Suppressor macrophage treated with lipopolysaccharide for 4 hours (primary cell): ENCODE results near the gene ITGB2.

Experiments
- DNase-seq: peaks from one replicate; pipeline ENCODE4 v3.0.0-alpha.2; 2020

ITGB2 gene

DNA sequence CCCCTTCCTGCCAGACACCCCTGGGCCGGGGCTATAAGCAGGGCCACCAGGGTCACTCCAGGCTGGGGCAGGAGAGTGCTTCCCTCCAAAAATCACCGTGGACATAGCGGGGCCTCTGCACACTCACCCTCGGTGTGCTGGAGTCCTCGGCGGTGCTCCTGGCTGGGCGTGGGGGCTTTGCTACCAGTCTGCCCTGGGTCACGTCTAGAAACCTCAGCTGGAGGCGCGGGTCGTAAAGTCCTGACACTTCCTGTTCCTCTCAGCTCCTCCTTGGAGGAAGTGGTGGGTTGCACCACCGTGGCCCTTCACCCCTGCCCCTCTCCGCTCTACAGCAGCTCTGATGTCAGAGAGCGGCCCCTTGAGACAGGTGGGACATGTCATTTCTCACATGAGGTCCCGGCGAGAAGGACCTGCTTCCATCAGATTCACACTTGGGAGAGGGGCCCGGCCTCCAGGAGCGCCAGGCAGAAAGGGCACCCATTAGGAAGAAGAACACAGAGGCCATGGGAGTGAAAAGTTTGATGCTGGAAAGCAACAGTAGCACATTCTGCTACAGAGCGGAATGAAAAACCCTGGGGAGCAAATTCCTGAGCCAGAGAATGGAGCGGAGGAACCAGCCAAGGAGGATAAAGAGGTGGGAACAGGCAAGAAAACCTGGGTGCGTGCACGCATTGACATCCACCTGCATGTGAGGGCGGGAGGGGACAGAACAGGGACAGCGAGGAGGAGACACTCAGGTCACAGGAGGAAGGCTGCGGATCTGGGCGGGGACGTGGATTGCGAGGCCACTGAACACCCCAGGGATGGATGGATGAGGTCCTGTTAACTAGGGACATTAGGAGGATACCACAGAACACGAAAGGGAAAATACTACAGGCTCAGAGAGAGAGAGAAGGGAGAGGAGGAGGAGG lies at the start of gene ITGB2:
Gene ITGB2, minus strand, starts transcription at position 206 of the 911 bp plus-strand sequence. CDS start 10,117 bp downstream, outside the sequence.
- peak; percentile 77 for DNase-seq

DNA sequence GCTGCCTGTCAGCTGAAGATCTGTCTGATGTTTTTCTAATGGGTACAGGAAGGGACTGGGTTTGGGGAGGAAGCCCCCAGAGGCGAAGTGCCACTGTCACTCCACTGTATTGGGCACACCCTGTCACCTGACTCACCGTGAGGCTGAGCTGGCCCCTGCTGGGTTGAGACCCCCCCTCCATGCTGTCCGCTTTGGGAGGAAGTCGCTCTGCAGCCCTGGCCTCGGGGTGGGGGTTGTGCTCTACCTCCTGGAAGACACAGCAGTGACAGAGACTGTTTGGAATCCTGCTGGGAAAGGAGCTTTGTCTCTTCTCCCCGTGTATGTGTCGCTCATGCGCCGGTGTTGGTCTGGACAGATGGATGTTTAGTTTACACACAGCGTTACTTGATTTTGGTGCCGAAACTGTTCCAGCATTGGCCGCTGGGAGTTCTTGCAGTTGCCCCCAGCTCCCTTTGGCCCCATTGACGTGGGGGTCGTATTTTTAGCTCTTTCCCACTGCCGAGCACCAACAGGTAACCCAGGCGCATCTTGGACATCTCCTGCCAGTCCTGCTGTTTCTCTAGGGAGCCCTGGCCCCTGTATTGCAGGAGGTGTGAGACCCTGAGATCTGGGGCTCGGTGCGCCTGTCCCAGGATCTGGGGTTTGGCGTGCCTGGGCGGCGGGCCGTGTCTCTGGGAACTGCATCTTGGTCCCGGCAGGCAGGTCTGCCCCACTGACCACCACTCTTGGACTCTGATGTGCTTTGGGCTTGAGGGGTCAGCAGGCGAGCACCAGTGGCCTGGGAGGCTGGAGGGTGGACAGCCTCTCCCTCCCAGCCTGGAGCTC lies 49.4 kb upstream of the ITGB2 start:
- no peak for DNase-seq

DNA sequence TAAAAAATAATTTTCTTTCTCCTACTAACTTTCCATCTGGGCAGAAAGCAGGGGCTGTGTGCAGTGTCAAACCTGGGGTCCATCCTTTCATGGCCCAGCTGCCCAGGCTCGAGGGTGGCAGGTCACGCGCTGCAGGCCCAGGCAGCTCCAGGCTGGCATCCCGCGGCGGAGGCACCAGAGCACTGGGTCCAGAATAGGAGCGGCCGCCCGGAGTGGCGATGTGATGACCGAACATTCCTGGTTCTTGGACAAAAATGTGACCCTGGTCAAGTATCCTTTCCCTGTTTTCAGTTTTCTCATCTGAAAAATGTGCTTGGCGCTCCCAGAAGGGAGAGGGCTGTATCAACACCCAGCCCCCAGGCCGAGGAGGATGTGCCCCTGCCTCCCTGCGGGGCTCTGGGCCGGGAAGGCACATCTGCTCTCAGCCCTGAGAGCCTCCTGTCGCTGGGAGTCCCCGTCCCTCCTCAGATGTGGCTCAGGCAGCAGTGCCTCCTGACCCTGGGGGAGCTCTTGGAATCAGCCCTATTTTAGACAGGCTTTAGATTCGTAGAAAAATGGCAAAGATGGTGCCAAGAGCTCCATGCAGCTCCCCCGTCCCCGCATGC lies 48.5 kb upstream of the ITGB2 start:
- DNase-seq, result no peak

DNA sequence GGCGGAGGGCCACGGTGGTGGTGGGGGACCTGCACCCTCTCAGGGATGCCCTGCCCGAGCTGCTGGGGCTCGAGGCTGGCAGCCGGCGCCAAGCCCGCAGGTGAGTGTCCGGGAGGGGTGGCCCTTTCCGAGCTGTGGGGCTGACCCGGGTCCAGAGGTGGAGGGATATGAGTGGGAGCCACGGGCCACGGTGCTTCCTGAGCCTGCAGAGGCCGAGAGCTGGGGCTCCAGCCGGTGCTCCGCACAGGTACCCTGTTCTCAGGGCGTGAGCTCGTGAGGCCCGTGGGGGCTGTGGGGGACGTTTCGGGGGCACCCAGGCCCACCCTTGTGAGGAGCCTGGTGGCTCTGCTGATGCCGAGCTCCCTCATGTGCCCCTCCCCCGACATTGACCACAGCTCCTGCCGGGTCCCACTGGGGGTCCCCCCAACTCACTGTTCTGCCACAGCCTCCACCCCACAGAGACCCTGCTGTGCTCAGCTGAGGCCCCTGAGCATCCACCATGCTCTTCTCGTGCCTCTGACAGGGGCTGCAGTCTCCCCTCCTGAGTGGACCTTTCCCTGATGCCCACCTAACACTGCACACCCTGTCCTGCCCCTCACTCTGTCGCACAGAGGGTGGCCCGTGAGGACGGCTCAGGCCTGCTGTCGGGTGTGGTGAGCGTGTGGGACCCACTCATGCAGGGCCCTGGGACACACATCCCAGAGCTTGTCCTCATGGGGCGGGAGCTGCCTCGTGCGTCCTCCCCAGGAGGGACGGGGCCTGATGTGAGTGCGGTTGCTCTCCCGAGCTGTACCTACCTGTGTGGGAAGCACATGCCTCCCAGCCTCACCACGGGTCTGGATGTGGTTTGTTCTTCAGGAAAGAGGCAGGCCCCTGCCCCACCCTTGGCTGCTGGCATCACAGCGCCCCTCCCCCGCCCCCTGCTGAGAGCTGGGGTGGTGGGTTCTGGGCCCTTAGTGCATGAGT lies 46.7 kb upstream of the ITGB2 start:
- DNase-seq, result no peak

DNA sequence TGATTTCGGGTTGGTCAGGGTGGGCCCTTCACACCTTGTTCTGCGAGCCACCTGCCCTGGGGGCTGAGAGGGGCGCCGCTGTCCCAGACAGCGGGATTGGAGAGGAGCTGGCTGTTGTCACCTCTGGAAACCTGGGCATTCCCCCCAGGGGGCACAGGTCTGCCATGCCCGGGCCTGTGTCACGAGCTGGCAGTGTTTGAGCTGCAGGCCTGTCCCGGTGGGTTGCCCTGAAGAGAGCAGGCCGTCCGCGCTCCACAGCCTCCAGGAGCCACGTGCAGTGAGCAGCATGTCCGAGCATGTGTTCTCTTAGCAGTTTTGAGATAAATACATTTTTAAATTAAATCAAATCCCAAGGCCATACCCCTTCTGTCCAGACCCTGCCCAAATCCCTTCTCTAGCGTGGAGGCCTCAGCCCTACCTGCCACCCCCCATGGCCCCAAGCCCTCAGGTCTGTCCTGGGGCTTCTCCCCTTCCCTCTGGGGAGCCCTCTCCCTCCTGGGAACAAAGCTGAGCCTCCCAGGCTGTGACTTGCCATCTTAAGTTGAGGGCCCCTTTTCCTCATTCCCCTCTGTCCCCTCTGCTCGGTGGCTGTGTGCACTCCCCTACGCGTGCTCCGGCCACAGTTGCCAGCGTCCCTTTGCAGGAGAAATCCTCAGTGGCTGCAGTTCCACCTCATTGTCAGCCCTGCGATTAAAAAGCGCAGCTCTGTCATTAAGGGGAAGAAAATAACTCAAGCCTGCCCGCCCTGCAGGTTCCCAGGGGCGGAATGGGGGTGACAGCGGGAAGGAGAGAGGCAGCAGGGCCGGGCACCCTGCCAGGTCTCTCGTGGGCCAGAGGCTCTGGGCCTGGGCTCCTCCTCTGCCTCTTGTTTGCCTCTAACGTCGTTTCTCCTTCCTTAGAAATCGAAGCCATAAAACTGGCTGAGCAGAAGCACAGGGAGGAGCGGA lies 45.7 kb upstream of the ITGB2 start:
- peak; percentile 6 for DNase-seq

DNA sequence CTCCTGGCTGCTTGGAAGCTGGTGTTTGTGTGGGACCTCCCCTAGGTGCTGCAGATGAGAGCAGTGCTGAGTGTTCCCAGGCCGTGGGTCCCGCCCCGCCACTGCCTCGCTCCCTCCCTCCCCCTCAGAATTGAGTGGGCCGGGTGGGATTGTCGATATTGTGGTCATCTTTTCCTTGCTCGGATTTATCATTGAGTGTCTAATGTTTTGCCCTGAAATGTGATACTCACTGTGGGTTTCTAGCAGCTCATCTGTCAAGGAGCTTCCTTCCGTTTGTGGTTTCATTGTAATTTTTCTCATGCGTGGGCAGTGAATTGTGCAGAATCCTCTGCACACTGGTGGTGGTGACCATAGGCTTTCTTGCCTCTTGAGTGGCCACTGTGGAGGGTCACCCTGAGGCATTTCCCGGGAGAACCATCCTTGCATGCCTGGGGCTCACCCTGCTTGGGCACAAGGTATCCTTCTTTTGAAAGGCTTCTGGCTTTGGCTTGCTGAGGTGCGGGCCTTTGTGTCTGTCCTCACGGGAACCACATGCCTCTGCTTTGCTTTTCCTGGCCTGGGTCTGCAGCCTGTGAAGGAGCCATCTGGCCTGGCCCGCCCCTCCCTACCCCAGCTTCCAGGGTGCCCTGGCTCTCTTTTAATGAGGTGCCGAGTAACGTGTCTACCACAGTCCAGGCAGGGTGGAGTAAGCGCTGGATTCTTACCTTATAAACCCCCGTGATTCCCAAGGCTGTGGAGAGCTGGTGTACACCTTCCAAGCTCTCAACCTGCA lies 44.7 kb upstream of the ITGB2 start:
- peak; percentile 37 for DNase-seq

DNA sequence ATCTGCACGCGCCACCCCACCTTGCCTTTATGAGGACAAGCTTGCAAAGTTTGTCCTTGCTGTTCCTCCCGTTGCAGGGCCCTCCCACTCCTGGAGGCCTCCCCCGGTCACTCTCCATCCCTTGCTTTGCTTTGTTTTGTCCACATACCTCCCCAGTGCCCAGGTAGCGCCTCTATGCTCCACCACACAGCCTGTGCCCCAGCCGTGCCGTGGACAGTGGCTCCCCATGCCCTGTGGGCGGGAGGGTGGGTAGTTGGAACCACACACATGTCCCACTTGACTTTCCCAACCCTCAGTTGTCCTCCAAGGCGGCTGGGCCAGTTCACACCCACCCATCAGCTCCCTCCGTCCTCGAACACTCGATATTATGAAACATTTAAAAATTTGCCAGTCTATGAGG lies 43.7 kb upstream of the ITGB2 start:
- DNase-seq, result no peak

DNA sequence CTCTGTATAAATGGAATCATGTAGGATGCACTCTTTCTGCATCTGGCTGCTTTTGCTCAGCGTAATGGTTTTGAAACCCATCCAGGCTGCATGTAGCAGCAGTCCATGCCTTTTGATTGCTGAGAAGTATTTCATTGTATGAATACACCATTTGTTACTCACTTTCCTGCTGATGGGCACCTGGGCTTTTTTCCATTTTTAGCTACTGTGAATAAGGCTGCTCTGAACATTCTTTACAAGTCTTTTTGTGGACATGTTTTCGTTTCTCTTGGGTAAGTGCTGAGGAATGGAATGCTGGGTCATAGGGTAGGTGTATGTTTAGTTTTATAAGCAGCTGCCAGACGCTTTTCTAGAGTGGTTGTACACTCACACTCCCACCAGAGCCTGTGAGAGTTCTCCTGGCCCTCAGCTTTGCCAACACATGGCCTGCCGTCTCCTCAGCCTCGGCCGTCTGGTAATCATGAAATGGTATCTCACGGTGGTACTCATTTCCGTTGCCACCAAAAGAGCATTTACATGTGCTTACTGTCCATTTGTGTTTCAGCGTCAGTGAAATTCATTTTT lies 41.8 kb upstream of the ITGB2 start:
- DNase-seq, result no peak

DNA sequence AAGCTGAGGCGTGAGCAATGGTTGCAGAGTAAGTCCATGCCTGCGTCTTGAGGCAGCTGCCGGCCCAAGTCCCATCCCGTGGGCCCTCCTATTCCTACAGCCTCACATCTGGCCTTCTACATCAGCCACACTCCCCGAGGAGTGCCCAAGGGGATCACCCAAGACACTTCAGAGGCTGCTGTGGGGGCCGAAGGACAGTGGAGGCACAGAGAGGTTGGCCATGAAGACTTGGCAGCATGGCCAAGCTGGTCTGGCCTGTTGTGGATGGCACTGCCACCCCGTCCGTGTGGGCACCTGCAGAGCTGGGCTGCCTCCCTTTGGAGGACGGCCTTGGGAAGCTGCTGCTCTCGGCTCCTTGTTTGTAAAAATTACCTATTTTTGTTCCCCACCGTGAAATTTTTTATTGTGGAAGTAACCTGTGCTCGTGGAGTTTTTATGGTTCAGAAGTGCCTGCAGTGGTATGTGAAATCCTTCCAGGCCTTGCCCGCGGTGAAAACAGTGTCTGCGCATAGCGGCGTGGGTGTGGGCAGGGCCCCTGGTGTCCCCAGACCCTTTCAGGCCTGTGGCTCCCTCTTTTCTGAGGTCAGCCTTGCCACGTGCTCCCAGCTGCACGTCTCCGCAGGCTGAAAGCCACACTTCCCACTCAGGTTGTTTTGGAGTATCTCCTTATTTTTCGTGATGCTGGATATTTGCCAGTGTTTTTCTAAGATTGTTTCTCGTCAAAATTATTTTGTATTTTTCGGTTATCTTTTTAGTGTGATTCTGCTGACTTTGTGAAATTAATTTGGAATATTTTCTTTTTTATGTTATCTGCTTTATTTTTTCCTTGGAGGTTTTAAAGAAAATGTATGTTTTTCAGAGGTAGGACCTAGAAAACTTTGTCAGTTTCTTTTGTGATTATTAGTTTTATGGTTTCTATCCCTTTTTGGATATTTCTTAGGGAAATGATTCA lies 39.7 kb upstream of the ITGB2 start:
- DNase-seq, result no peak

DNA sequence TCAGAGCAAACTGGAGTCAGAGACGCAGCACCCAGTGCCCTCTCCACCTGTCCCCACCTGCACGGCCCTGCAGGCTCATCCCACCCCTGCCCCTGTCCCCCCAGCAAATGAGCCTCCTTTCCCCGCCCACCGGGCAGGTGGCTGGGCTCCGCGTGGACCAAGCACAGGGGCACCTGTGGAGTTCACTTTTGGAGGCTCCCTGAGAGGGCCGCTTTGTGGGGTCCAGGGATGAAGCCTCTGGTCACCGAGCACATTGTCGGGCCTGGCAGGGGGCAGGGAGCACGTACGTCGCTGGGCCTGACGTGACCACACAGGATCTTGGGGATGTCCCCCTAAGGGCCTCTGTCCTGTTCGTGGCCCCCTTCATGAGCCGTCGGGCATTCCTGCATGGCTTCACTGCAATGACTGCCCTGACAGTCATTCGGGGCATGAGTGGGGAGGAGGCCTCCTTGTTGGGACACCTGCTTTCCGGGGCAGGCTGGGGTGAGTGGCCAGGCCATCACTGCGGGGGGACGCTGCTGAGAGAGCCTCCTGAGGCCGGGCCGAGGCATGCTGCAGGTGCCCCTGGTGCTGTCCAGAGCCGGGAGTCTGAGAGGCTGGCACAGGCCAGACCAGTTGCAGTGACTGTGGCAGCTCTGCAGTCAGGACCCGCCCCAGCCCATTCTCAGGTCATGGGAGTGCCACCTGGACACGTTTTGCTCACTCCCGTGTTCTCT lies 38.8 kb upstream of the ITGB2 start:
- no peak for DNase-seq

DNA sequence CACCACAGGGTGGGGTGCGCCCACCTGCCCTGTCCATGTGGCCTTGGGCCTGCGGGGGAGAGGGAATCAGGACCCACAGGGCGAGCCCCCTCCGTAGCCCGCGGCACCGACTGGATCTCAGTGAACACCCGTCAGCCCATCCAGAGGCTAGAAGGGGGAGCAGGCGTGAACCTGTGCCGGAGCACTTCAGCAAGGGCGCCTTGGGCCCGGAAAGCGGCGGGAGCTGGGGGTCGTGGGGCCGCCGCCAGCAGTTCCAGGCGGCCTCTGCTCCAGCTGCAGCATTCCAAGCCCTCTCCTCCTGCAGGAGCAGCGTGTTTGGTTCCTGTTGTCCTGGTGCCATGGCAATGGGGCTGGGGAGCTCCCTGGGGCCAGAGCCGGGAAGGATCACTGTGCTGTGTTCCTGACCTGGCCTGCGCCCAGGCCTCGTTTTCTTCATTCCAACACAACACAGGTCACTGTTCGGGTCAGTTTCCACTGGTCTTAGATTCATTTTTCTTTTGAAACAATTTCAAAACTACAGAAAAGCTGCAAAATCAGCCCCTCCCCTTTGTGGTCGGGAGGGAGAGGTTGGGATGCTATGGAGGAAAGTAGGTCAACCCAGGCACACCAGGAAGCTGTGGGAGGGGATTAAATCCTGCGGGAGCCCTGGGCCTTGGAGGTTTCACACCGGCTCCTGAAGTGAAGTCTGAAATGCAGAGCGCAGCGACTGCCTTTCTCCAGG lies 37.9 kb upstream of the ITGB2 start:
- DNase-seq, result no peak

DNA sequence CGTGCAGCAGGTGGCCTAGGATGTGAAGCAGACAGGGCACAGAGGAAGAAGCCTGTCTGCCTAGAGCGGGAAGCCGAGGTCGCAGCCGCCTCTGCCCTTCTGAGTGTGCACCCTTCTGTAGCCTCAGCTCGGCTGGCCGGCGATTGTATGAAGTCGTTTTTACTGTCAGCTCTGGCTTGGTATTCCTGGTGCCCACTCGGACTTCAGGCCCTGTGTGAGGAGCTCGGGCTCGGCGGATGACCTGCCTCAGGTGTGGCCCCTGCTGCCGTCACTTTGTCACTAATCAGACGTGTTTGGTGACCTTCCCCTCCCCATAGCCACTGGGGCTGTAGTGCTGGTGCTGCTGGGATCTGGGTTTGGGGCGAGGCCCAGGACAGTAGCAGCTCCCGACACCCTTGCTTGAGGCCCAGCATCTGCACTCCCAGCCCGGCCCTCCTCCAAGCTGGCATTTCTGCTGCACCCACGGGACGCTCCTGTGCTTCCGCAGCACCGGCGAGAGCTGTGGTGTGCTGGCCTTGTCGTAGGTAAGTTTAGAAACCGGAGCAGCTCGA lies 37.3 kb upstream of the ITGB2 start:
- DNase-seq, result no peak

DNA sequence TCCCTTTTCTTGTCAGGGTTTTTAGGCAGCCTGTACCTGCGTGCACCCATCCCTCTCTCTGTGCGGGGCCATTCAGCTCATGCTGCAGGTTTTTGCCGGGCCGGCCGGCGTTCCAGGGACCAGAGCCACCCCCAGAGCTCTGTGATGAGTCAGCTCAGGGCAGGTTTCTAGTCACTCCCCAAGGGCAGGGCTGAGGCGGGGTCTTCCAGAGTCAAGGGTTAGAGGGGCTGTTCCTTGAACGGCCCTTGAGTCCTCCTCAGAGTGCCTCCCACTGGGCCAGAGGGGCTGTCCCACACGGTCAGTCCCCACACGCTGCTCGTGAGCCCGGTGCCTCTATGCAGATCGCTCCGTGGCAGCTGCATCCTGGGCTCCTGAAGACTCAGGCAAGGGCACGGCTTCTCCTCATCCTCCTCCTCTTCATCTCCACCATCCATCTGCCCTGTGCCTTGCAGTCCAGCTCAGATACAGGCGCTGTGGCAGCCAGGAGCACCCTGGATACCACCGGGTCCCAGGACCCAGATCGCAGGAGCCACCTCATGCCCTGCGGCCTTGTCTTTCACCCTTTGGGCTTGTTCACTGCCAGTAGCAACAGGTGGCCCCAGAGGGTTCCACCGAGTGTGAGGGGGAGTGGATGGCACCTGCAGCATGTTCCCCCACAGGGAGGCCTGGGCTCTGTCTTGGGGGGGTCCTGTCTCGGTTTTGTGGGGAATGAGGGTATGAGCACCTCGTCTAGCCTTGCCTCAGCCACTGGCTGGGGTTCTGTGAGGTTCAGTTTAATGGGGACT lies 36.5 kb upstream of the ITGB2 start:
- DNase-seq, result no peak

DNA sequence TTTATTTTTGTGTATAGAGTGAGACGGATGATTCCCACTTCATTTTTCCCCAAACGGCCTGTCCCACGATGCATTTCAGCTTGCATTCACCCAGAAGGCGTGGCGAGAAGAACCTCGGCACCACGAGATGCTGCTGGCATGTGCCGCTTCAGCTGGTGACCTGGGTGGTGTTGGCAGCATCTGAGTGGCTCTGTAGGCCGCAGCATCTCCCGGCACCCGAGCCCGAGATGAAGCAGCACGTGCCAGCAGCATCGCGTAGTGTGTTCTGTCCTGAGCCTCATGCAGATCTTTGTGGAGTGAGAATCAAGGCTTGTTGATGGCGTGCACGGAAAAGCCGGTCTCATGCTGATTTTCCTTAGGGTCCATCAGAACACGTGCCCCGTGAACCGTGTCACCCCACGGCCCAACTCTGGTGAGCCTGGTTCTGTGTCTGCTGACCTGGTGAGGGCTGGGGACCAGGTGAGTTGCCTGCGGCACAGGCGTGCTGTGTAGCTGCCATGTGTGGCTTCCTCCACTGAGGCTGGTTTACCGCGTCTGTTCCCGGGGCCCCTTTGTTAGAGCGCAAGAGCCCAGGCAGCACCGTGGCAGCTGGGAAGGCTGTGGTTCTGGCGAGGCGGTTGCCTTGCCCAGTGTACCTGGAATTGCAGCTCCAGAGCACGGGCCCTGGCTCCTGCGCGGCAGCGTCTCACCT lies 35.8 kb upstream of the ITGB2 start:
- DNase-seq, result no peak

DNA sequence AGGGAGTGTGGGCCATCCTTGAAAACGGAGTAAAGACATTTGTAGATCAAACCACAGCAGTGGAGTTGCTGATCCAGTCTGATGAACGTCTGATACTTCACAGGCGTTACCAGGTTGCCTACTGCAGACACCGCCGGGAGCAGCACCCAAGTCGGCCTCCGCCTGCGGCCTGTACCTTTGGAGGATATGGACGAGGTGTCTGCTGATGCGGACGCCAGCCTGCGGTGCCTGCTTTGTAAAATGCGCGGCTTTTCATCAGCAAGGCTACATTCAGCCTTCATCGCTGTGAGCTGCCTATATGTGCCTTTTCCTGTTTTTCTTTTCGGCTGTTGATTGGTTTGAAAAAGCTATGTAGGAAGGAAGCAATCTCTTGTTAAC lies 35.1 kb upstream of the ITGB2 start:
- DNase-seq, result no peak
